Measurements from ENCODE around the gene NUSAP1.
"Not testable (repeated sequence)": the region's sequence is repeated elsewhere in the genome, so short reads cannot be mapped to it uniquely, and the experiment has no call there.

Gene NUSAP1

GRCh38 chr15:41333026-41333562 is 413 bp downstream of the NUSAP1 start:
- DNase-seq (ENCODE audit: low read depth in 2 of 2) = no peak

- no peak for DNase-seq (ENCODE audit: low read depth in 2 of 2)
These were observed 1.8 kb downstream of the NUSAP1 start for GRCh38 chr15:41334293-41335120.

- no peak for DNase-seq (ENCODE audit: low read depth in 2 of 2)
These were observed 3.9 kb downstream of the NUSAP1 start for GRCh38 chr15:41336549-41336948.

- no peak for DNase-seq (ENCODE audit: low read depth in 2 of 2)
These were observed 4.4 kb downstream of the NUSAP1 start for GRCh38 chr15:41337047-41337446.

- no peak for DNase-seq (ENCODE audit: low read depth in 2 of 2)
These were observed 5.2 kb downstream of the NUSAP1 start for GRCh38 chr15:41337631-41338522.

- no peak for DNase-seq (ENCODE audit: low read depth in 2 of 2)
These were observed 7.6 kb downstream of the NUSAP1 start for GRCh38 chr15:41340189-41340695.

- DNase-seq (ENCODE audit: low read depth in 2 of 2) = no peak
These were observed 8.8 kb downstream of the NUSAP1 start for GRCh38 chr15:41341519-41341918.

- no peak for DNase-seq (ENCODE audit: low read depth in 2 of 2)
These were observed 14.6 kb downstream of the NUSAP1 start for GRCh38 chr15:41347236-41347635.

GRCh38 chr15:41350057-41350717 is 17.5 kb downstream of the NUSAP1 start:
- no peak for DNase-seq (ENCODE audit: low read depth in 2 of 2)

- no peak for DNase-seq (ENCODE audit: low read depth in 2 of 2)
These were observed 21.7 kb downstream of the NUSAP1 start for GRCh38 chr15:41354371-41354770.

- no peak for DNase-seq (ENCODE audit: low read depth in 2 of 2)
These were observed 34.7 kb downstream of the NUSAP1 start for GRCh38 chr15:41367418-41367817.

GRCh38 chr15:41377978-41378377 is 45.3 kb downstream of the NUSAP1 start:
- DNase-seq (ENCODE audit: low read depth in 2 of 2) = no peak

- DNase-seq (ENCODE audit: low read depth in 2 of 2) = not testable (repeated sequence)
These were observed 51.5 kb downstream of the NUSAP1 start for GRCh38 chr15:41383974-41384749.

GRCh38 chr15:41387646-41388045 is 55.0 kb downstream of the NUSAP1 start:
- no peak for DNase-seq (ENCODE audit: low read depth in 2 of 2)

- no peak for DNase-seq (ENCODE audit: low read depth in 2 of 2)
These were observed 60.0 kb downstream of the NUSAP1 start for GRCh38 chr15:41392659-41393058.

- no peak for DNase-seq (ENCODE audit: low read depth in 2 of 2)
These were observed 62.2 kb downstream of the NUSAP1 start for GRCh38 chr15:41394924-41395323.

- no peak for DNase-seq (ENCODE audit: low read depth in 2 of 2)
These were observed 63.4 kb downstream of the NUSAP1 start for GRCh38 chr15:41396111-41396510.

- DNase-seq (ENCODE audit: low read depth in 2 of 2) = no peak
These were observed 69.2 kb downstream of the NUSAP1 start for GRCh38 chr15:41401904-41402267.

- DNase-seq (ENCODE audit: low read depth in 2 of 2) = no peak
These were observed 74.7 kb downstream of the NUSAP1 start for GRCh38 chr15:41407341-41407740.

- DNase-seq (ENCODE audit: low read depth in 2 of 2) = no peak
These were observed 75.6 kb downstream of the NUSAP1 start for GRCh38 chr15:41408234-41408641.

GRCh38 chr15:41411031-41411430 is 78.3 kb downstream of the NUSAP1 start:
- DNase-seq (ENCODE audit: low read depth in 2 of 2) = no peak
